HG02870 (cell line): ENCODE measurements around the gene ROPN1L.
"Not testable (repeated sequence)": the region's sequence is repeated elsewhere in the genome, so short reads cannot be mapped to it uniquely, and the experiment has no call there.

Experiments used
- ATAC-seq: cut with Tn5 transposase; IDR thresholded peaks from one replicate; pipeline ENCODE4 v1.9.1; 2021; ENCODE audit warnings: mild to moderate bottlenecking, moderate library complexity; ENCODE audit not compliant: unreplicated experiment

Gene ROPN1L

GRCh38 chr5:10497554-10497953 is 55.9 kb downstream of the ROPN1L start:
- no peak for ATAC-seq

GRCh38 chr5:10498350-10498749 is 56.7 kb downstream of the ROPN1L start:
- ATAC-seq: no peak

DNA sequence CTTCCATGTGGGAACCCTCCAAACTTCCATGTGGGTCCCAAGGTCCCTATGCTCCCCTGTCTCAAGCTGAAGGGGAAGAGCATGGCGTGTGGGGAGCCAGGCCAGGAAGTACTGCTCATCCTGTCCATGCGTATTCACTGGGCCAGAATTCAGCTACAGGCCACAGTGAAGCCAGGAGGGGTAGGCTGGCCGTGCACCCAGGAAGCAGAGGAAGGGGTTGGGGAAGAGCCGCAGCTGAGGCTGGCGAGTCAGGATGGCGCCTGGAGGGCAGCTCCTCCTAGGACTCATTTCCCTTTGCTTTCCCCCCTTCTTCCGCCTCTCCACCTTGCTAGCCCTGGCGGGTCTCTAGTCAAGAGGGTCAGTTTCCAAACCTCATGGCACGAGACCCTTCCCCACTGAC is 57.4 kb downstream of the ROPN1L start:
- no peak for ATAC-seq

- no peak for ATAC-seq
Measured at GRCh38 chr5:10499776-10500175, 58.1 kb downstream of the ROPN1L start.

GRCh38 chr5:10500669-10501068 is 59.0 kb downstream of the ROPN1L start:
- no peak for ATAC-seq

- ATAC-seq: no peak
Measured at GRCh38 chr5:10501554-10502075, 59.9 kb downstream of the ROPN1L start.

DNA sequence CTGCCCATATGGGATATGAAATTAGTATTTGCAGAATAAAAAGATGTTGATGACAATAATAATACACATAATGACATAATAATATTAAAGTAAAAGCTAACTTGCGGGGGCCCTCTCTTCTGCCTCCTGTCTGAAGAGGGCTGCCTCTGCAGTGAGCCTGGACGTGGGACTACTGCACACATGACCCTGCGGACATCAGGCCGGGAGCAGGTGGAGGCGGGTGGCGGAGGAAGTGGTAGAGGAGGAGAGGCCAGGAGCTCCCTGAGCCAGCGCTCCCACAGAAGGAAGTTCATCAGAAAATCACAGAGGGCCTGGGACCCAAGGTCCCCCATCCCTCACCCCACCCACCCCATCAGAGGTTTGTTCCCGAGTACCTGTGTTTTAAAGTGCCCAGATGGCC is 60.5 kb downstream of the ROPN1L start:
- no peak for ATAC-seq

DNA sequence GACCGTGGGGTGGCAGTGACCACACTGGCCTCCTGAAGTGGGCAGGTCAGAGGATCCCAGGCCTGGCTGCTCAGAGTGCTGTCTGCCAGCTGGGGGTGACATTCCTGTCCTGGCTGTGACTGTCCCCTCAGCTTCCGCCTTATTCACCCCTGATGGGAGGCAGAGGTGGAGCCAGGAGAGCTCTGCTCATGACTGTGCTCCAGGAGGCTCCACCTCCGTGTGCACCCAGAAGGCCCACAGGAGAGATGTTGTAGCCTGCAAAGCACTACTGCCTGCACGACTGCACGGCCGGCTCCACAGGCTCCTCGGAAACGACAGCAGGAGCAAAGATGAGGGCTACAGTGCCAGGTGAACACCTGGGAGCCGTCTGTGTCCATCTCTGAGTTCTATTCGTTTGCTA is 60.9 kb downstream of the ROPN1L start:
- ATAC-seq: no peak

GRCh38 chr5:10503321-10503720 is 61.6 kb downstream of the ROPN1L start:
- ATAC-seq: no peak

GRCh38 chr5:10503997-10504793 is 62.5 kb downstream of the ROPN1L start:
- ATAC-seq: no peak

GRCh38 chr5:10505517-10506095 is 63.9 kb downstream of the ROPN1L start:
- ATAC-seq: peak; percentile 86

DNA sequence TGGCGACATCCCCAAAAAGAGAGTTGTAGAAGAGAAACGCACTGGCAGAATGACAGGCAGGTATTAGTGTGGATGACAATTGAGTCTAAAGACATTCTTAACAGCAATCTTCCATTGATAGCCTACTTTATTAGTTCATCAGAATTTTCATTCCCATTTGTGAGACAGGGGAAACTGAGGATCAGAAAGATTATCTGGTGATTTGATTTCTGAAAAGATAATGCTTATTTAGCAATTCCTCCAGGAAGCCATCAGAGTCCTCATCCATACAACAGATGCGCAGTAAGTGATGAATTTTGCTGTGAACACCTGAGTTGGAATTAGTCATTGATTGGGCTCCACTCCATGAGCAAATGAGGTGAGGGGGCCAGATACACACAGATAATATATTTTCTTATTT is 64.9 kb downstream of the ROPN1L start:
- no peak for ATAC-seq

GRCh38 chr5:10507575-10508096 is 66.0 kb downstream of the ROPN1L start:
- ATAC-seq: no peak

GRCh38 chr5:10509575-10509974 is 67.9 kb downstream of the ROPN1L start:
- no peak for ATAC-seq

GRCh38 chr5:10511741-10512640 is 70.3 kb downstream of the ROPN1L start:
- ATAC-seq: no peak

GRCh38 chr5:10513501-10514442 is 72.1 kb downstream of the ROPN1L start:
- ATAC-seq: no peak

- ATAC-seq: not testable (repeated sequence)
Measured at GRCh38 chr5:10514572-10514971, 72.9 kb downstream of the ROPN1L start.
